Trophoblast cell (in vitro differentiated cells and primary cell): ENCODE results near the gene ATF7IP.

Experiments used
- DNase-seq, 2 donors: peaks; one replicate each; pipeline ENCODE4 v3.0.0-alpha.2; 2016
- H2AFZ ChIP-seq: 2 replicates; pipeline ENCODE4 v1.6.1; 2013; ENCODE audit warnings: low read length, moderate library complexity, mild to moderate bottlenecking; ENCODE audit not compliant: insufficient read depth, poor library complexity
- H2AK5ac ChIP-seq: 2 replicates; pipeline ENCODE4 v1.6.1; 2013; ENCODE audit warnings: mild to moderate bottlenecking, low read length
- H2BK120ac ChIP-seq: 2 replicates; pipeline ENCODE4 v1.6.1; 2013; ENCODE audit warnings: low read length, mild to moderate bottlenecking, moderate library complexity; ENCODE audit not compliant: insufficient read depth, poor library complexity
- H2BK12ac ChIP-seq: 2 replicates; pipeline ENCODE4 v1.6.1; 2013; ENCODE audit warnings: mild to moderate bottlenecking, low read length, moderate library complexity
- H2BK5ac ChIP-seq: 2 replicates; pipeline ENCODE4 v1.6.1; 2013; ENCODE audit warnings: low read length, low read depth, moderate library complexity, mild to moderate bottlenecking; ENCODE audit not compliant: poor library complexity
- H3K14ac ChIP-seq: 2 replicates; pipeline ENCODE4 v1.6.1; 2013; ENCODE audit warnings: mild to moderate bottlenecking, low read length
- H3K18ac ChIP-seq: 2 replicates; pipeline ENCODE4 v1.6.1; 2013; ENCODE audit warnings: mild to moderate bottlenecking, low read length
- H3K23ac ChIP-seq: 2 replicates; pipeline ENCODE4 v1.6.1; 2013; ENCODE audit warnings: low read length
- H3K27ac ChIP-seq: 2 replicates; pipeline ENCODE4 v1.5.1; 2013; ENCODE audit warnings: low read depth, mild to moderate bottlenecking, inconsistent platforms, low read length, moderate library complexity
- H3K27me3 ChIP-seq: 2 replicates; pipeline ENCODE4 v1.6.1; 2013; ENCODE audit warnings: inconsistent platforms, mild to moderate bottlenecking, low read length, moderate library complexity; ENCODE audit not compliant: insufficient read depth
- H3K36me3 ChIP-seq, 2 experiments: 1 replicate in 1 of 2; 2 replicates in 1 of 2; pipeline ENCODE4 v1.6.1; 2013; ENCODE audit warnings: low read length in 2 of 2, mild to moderate bottlenecking in 2 of 2, moderate library complexity in 1 of 2; ENCODE audit not compliant: insufficient read depth in 2 of 2, control insufficient read depth in 1 of 2
- H3K4ac ChIP-seq: 2 replicates; pipeline ENCODE4 v1.6.1; 2013; ENCODE audit warnings: low read depth, mild to moderate bottlenecking, low read length, moderate library complexity
- H3K4me1 ChIP-seq, 2 experiments: 1 replicate in 1 of 2; 2 replicates in 1 of 2; pipeline ENCODE4 v1.6.1; 2013; ENCODE audit warnings: low read length in 2 of 2, mild to moderate bottlenecking in 2 of 2, moderate library complexity in 1 of 2; ENCODE audit not compliant: insufficient read depth in 2 of 2, control insufficient read depth in 1 of 2
- H3K4me2 ChIP-seq: 2 replicates; pipeline ENCODE4 v1.6.1; 2013; ENCODE audit warnings: inconsistent platforms, mild to moderate bottlenecking, low read length, moderate library complexity
- H3K4me3 ChIP-seq: 2 replicates; pipeline ENCODE4 v1.5.1; 2013; ENCODE audit warnings: mild to moderate bottlenecking, low read depth, low read length, inconsistent platforms
- H3K79me1 ChIP-seq: one replicate; pipeline ENCODE4 v1.6.1; 2013; ENCODE audit warnings: low read length
- H3K79me2 ChIP-seq: 2 replicates; pipeline ENCODE4 v1.6.1; 2013; ENCODE audit warnings: low read length, mild to moderate bottlenecking; ENCODE audit not compliant: control insufficient read depth, insufficient read depth, poor library complexity
- H3K9ac ChIP-seq: 2 replicates; pipeline ENCODE4 v1.6.1; 2013; ENCODE audit warnings: mild to moderate bottlenecking, low read length
- H3K9me3 ChIP-seq: 2 replicates; pipeline ENCODE4 v1.6.1; 2013; ENCODE audit warnings: low read depth, mild to moderate bottlenecking, control low read depth, inconsistent platforms, low read length; ENCODE audit not compliant: insufficient read depth
- H4K12ac ChIP-seq: 2 replicates; pipeline ENCODE4 v1.6.1; 2013; ENCODE audit warnings: low read depth, mild to moderate bottlenecking, low read length, moderate library complexity
- H4K8ac ChIP-seq: 2 replicates; pipeline ENCODE4 v1.6.1; 2013; ENCODE audit warnings: low read depth, mild to moderate bottlenecking, low read length, moderate library complexity
- H4K91ac ChIP-seq: one replicate; pipeline ENCODE4 v1.6.1; 2013; ENCODE audit warnings: low read depth, mild to moderate bottlenecking, low read length, moderate library complexity
- WGBS: extraction: QIAGEN DNeasy Blood & Tissue Kit; methylation state at CpG from one replicate; pipeline ENCODE4 v1.1.7; 2013; ENCODE audit warnings: missing lambda C conversion rate; ENCODE audit not compliant: insufficient read length, insufficient coverage; ENCODE audit errors: extremely low coverage; 5-methylcytosine and 5-hydroxymethylcytosine counted together

Gene ATF7IP

GRCh38 chr12:14322403-14322802, 43.1 kb upstream of the ATF7IP start:
- no peak overlapping the region for H4K91ac ChIP-seq
- no peak overlapping the region for H3K4me3 ChIP-seq
- H3K9ac ChIP-seq = no peak overlapping the region

DNA sequence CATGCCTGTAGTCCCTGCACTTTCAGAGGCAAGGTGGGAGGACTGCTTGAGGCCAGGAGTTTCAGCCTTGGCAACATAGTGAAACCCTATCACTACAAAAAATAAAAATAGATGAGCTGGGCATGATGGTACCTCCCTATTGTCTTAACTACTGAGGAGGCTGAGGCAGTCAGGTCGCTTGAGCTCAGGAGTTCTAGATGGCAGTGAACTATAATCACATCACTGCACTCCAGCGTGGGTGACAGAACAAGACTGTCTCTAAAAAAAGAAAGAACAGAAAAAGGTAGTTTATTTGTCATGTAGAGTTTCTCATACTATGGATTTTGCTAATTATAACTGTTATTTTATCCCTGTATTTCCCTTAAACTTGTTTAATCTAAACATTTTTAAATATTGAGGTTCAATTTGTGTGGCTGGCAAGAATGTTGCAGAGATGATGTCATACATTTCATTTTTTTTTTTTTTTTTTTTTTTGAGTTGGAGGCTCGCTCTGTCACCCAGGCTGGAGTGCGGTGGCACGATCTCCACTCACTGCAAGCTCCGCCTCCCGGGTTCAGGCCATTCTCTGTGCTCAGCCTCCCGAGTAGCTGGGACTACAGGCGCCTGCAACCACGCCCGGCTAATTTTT, 39.7 kb upstream of the ATF7IP start:
- Histone ChIP-seq H3K14ac (no peak overlapping the region), H3K9me3 (no peaks in the 10 kb centered on the region), H2BK12ac (no peak overlapping the region), H3K4ac (no peak overlapping the region), H3K4me2 (no peak overlapping the region), H2BK5ac (no peak overlapping the region), H4K8ac (no peak overlapping the region), H2AFZ (no peak overlapping the region), H3K36me3 (no peaks in the 10 kb centered on the region), H4K12ac (no peak overlapping the region), H3K23ac (no peak overlapping the region), H4K91ac (no peak overlapping the region), H3K27ac (no peak overlapping the region), H3K18ac (no peak overlapping the region), H3K9ac (no peak overlapping the region), H2AK5ac (no peak overlapping the region), H3K27me3 (no peaks in the 10 kb centered on the region), H3K79me2 (no peaks in the 10 kb centered on the region), H3K4me3 (no peak overlapping the region), H2BK120ac (no peak overlapping the region), H3K79me1 (no peaks in the 10 kb centered on the region), H3K4me1 (peaks cover 0 to 2% of the 10 kb centered on the region in 2 experiments)
- DNase-seq = no peak
- no CpG with 5 or more reads among the region's 11 CpGs for WGBS

More at GRCh38 chr12:14322403-14322802, 43.1 kb upstream of the ATF7IP start:
- no peak overlapping the region for H3K4ac ChIP-seq
- peaks cover 0 to 2% of the 10 kb centered on the region in 2 experiments for H3K36me3 ChIP-seq
- H4K8ac ChIP-seq = no peak overlapping the region
- H3K4me2 ChIP-seq = no peak overlapping the region
- no peak overlapping the region for H4K12ac ChIP-seq
- no peak overlapping the region for H3K27ac ChIP-seq
- no peaks in the 10 kb centered on the region for H3K79me2 ChIP-seq
- no peak overlapping the region for H2BK12ac ChIP-seq
- no peak overlapping the region for H3K14ac ChIP-seq
- no peaks in the 10 kb centered on the region for H3K4me1 ChIP-seq
- no peak overlapping the region for H3K18ac ChIP-seq
- H3K23ac ChIP-seq = no peak overlapping the region
- peak; percentile 11 to 75 for DNase-seq
- H2BK120ac ChIP-seq = no peak overlapping the region
- H2AK5ac ChIP-seq = no peak overlapping the region
- H2BK5ac ChIP-seq = no peak overlapping the region
- H3K79me1 ChIP-seq = no peaks in the 10 kb centered on the region
- no peak overlapping the region for H2AFZ ChIP-seq
- H3K9me3 ChIP-seq = no peaks in the 10 kb centered on the region
- no peaks in the 10 kb centered on the region for H3K27me3 ChIP-seq

DNA sequence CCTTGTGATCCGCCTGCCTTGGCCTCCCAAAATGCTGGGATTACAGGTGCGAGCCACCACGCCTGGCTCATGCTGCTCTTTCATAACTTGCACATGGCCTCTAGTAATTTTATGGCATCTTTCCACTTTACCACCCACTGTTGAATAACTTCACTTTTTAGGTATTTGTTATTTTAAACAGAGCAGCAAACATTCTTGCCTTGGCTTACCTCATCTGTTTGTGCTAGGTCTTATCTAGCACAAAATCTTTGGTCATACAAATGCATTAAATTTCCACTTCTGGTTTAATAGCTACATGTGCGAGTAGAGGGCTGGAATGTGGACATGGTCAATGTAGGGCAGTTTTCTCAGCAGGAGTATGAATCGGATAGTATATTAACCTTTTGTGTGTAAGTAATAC, 38.8 kb upstream of the ATF7IP start:
- Histone ChIP-seq H2AK5ac (no peak overlapping the region), H3K4me3 (no peak overlapping the region), H3K4me2 (no peak overlapping the region), H3K79me2 (no peaks in the 10 kb centered on the region), H3K27me3 (no peaks in the 10 kb centered on the region), H3K9ac (no peak overlapping the region), H3K79me1 (no peaks in the 10 kb centered on the region), H4K12ac (no peak overlapping the region), H3K4ac (no peak overlapping the region), H4K8ac (no peak overlapping the region), H2AFZ (no peak overlapping the region), H4K91ac (no peak overlapping the region), H3K18ac (no peak overlapping the region), H3K14ac (no peak overlapping the region), H2BK5ac (no peak overlapping the region), H2BK12ac (no peak overlapping the region), H3K27ac (no peak overlapping the region), H3K9me3 (peaks cover 2% of the 10 kb centered on the region), H3K4me1 (peaks cover 0 to 2% of the 10 kb centered on the region in 2 experiments), H3K36me3 (no peaks in the 10 kb centered on the region), H3K23ac (no peak overlapping the region), H2BK120ac (no peak overlapping the region)
- DNase-seq = no peak
- no CpG with 5 or more reads among the region's 5 CpGs for WGBS

- Histone ChIP-seq H3K79me2 (no peaks in the 10 kb centered on the region), H2AK5ac (no peak overlapping the region), H3K18ac (no peak overlapping the region), H3K27me3 (no peaks in the 10 kb centered on the region), H4K12ac (no peak overlapping the region), H3K4me3 (no peak overlapping the region), H3K9me3 (peaks cover 7% of the 10 kb centered on the region), H3K23ac (no peak overlapping the region), H3K4me2 (no peak overlapping the region), H3K36me3 (no peaks in the 10 kb centered on the region), H2BK12ac (no peak overlapping the region), H4K8ac (no peak overlapping the region), H2BK5ac (no peak overlapping the region), H3K14ac (no peak overlapping the region), H2BK120ac (no peak overlapping the region), H2AFZ (no peak overlapping the region), H3K27ac (no peak overlapping the region), H4K91ac (no peak overlapping the region), H3K79me1 (no peaks in the 10 kb centered on the region), H3K4me1 (peaks cover 0 to 2% of the 10 kb centered on the region in 2 experiments), H3K4ac (no peak overlapping the region), H3K9ac (no peak overlapping the region)
- DNase-seq = no peak
- WGBS = no CpG with 5 or more reads among the region's 1 CpG
These were observed 37.8 kb upstream of the ATF7IP start for GRCh38 chr12:14327711-14328110.
